GM18873 (cell line): Measurements from ENCODE around the gene CAPN3.

Experiments used
- ATAC-seq: cut with Tn5 transposase; IDR thresholded peaks from one replicate; pipeline ENCODE4 v1.9.1; 2021; ENCODE audit warnings: mild to moderate bottlenecking, moderate library complexity, moderate number of reproducible peaks; ENCODE audit not compliant: unreplicated experiment, low FRiP score

The CAPN3 gene

DNA sequence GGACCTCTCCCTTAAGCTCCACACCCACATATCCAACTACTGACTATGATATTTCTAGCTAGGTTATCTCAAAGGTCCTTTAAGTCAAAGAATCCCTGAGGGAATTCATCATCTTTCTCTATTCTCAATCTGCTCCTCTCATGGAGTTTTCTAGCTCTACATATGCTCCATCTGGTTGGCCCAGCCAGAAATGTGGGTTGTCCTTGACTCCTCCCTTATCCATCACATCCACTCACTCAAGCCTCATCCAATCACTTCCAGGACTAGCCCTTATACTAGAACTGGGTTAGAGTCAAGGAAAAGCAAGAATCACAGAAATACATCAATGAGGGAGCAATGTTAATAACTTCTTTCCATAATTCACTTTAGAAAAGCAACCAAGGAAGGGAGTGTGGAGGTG is 86.2 kb downstream of the CAPN3 start:
- no peak for ATAC-seq

DNA sequence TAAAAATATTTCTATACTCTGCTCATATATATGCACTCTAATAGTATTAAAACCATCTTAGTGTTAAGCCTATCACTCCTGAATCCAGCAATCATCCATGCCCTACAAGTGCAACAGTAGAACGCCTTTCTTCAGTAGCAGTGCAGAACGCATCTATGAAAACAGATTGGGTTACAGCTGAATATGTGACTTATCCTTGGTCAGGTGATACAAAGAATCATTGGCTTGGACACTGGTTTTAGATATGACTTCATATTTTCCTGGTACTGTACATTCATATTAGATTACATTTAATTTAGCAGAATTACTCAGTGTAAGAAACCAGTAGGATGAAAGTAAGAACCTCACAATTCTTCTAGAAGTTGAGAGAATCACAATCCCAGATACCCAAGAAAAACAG is 88.3 kb downstream of the CAPN3 start:
- ATAC-seq = no peak

DNA sequence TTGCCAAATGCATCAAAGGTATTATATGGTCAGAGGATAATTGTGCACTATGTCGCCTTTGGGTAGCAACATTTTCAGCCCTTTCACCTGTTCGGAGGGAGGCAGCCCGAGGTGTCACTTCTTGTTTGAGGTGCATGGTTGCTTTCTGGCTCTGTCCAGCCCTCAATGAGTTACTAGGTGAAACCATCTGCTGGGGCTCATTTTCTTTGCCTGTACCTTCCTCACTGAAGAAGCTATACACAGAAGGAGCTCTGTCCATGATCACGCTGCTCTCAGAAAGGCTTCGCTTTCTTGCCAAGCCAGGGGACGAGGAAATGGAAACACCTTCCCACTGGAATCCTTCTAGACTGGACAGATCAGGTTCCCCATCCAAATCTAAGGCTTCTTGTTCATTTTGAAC is 89.0 kb downstream of the CAPN3 start:
- no peak for ATAC-seq

DNA sequence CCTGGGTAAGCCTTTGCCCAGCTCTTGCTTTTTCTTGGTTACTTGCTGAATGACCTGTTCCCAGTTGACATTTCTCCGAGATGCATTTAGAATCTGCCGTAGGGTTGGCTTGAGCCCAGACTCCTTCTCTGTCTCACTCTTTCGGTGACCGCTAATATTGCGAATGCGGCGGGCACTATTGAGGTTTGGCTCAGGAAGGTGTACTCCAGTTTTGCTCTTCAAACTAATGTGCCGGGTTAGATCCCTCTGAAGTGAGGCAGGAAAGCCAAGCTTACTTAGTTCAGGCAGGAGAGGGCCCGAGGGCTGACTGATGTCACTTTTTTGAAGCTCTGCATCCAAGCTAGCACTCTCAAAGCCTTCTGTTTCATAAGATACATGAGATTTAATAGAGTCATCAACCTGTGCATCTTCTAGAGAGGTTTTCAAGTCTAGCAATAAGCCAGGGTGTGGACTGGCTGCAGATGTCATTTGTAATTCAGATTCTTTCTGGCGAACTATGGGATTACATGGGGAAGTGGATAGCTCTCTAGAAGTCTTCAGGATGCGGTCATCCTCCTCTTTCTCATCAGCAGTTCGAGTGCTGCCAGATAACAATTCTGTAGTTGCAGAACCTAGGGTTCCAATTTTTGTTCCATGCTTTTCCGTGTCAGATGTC is 90.6 kb downstream of the CAPN3 start:
- no peak for ATAC-seq

DNA sequence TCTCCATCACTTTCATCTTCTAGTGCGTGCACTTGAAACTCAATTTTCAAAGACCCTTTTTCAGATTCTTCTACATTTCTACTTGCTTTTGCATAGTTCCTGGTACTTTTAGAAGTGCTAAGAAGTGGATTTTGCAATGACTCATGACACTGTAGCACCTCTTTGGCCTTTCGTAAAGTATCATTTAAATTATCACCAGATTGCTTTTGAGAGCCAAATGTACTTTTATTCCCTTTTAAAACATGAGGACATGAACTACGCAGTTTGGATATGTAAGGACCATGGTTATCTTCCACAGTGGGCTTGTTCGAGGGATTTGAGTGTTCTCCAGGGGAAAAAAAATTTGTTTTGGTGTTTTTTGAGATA is 91.1 kb downstream of the CAPN3 start:
- ATAC-seq = no peak

DNA sequence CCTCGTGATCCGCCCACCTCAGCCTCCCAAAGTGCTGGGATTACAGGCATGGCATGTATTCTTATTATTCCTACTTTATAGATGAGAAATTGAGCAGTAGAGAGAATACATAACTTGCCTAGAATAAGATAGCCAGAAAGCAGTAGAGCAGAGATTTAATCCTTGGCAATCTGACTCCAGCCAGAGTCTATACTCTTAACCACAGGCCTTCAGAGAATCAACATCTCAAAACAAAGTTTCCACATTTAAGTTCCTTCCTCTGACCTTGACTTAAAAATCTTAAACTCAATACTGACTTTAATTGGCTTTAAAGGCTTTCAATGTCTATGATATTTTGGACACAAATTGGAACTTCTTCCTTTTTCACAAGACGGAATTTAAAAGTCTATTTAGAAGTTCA is 94.5 kb downstream of the CAPN3 start:
- no peak for ATAC-seq

DNA sequence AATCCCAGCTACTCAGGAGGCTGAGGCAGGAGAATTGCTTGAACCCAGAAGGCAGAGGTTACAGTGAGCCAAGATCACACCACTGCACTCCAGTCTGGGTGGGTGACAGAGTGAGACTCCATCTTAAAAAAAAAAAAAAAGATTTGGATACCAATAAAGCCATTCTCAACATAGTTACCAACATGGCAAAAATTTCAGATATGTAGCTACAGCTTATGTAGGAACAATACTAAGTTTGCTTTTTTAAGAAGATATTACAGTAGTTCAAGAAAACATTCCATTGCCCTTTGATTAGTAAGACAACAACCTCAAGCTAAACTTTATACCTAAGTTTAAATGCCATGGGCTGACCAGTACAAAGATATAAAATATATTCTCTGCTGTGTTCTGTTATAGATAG is 97.2 kb downstream of the CAPN3 start:
- no peak for ATAC-seq

DNA sequence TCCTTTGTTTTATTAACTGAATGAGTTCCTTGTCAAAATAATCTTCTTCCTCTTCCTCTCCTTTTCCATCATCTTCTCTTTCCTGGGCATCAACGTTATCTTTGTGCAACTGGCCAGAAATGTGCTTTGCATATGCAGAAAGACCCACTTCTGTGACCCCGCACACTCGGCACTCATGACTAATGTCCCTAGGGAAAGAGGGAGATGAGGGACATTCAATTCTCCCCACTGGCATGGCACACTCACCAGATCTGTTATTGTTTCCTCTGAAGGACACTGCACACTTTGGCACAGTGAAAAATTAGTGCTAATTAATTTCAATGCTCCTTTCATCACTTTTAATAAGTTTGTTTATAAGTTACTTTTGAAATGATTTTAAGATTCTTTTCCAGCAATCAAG is 97.7 kb downstream of the CAPN3 start:
- no peak for ATAC-seq

DNA sequence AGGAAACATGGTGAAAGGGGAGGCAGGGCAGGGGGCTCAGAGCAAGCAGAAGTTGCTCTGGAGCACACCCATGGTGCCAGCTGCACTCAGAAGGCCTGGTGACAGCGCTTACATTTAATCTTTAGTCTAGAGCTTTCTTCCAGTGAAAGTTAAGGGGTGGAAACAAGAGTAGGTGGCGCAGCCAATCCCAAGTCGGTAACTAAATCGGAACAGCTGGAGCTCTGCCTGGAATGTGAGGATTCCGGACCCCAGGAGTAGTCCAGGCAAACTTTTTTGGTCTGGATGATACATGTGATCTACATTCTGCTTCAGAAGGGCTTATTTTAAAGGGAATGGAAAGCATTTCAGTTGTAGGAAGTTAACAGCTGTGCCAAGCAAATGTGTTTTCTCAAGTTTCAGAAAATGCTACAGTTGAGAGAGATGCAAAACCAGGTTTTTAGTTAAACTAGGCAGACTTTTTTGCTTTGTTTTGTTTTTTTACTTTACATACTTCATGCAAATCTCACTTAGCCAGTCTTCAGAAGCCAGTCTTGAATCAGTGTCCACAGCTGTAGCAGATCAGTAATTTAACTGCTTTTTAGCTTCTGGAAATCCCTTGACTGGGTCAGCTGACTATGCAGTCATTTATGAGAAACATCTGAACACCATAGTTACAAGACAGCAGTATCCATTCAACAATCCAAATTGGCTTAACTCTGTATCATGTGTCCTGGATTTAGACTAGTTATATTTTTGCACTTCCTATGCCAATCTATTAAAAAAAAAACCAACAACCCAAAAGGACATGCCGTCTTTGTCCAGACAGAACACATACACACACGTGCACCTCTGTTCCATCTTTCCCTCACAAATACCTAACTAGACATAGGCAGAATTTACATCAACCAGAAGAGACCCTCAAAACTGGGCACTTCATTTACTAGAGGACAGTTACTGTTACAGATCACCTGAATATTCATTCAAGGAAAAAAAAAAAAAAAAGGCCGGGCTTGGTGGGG is 98.4 kb downstream of the CAPN3 start:
- peak; percentile 80 for ATAC-seq

DNA sequence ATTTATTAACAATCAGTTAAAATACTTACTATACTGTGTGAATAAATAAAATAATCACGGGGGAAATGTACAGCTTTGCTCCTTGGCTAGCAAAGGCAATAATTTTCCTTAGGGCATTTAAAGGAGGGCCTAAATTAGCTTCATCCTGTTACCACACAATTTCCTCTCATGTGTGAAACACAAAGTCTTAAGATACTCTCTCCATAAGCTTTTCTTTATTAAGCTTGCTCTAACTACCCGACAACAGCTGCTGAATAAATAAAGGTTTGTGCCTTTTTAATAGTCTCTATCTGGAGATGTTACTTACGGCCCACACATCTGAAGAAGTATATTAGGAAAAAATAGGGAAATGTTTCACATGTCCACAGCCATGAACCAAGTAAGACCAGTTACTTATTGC is 102.0 kb downstream of the CAPN3 start:
- ATAC-seq = no peak
